GM12878 (cell line): Measurements from ENCODE around the gene TTC39B. TPM values are rescaled to one million over a fixed set of nuclear protein-coding genes. Genes with fewer than 3 reads are reported as not detected.

Source experiments
- ATAC-seq: fragments of 200-7000 bp; cut with Tn5 transposase; 3 replicates; pipeline ENCODE4 v1.9.1; 2020; ENCODE audit warnings: mild to moderate bottlenecking, moderate library complexity
- BruUV-seq: library from RNA; stranded (reverse); fragments of 400-500 nt; replicated peaks from 2 replicates; lab custom pipeline; 2021; lab: Mats Ljungman, UMichigan
- CTCF ChIA-PET: fragments of 300-600 bp; sonication (Branson Sonifier 250); formaldehyde crosslinking; extraction: SDS; loops from one replicate; lab custom pipeline; 2021; ENCODE audit warnings: inconsistent platforms; lab: Yijun Ruan, JAX
- POLR2A ChIA-PET: fragments of 350-600 bp; formaldehyde crosslinking; extraction: SDS; loops from one replicate; lab custom pipeline; 2021; ENCODE audit warnings: inconsistent platforms; lab: Charles Lee
- RAD21 ChIA-PET: fragments of 300-600 bp; sonication (Branson Sonifier 250); formaldehyde crosslinking; loops from one replicate; lab custom pipeline; 2023; ENCODE audit warnings: antibody characterized with exemption; ENCODE audit not compliant: unreplicated experiment; lab: Charles Lee
- SMC1A ChIA-PET: fragments of 300-600 bp; sonication (Branson Sonifier 250); formaldehyde crosslinking; loops from one replicate; lab custom pipeline; 2023; ENCODE audit not compliant: unreplicated experiment, uncharacterized antibody; lab: Charles Lee
- DNase-seq: peaks from one replicate; pipeline ENCODE4 v3.0.0-alpha.2; 2011; ENCODE audit warnings: low read depth, low spot score
- FAIRE-seq: peaks from 3 replicates; lab custom pipeline; 2011; peaks lifted over from hg19 to GRCh38; lab: Jason Lieb, UNC
- H2AFZ ChIP-seq: 2 replicates; pipeline ENCODE4 v1.6.0; 2011; ENCODE audit warnings: low read depth, low read length, control low read depth; ENCODE audit not compliant: control insufficient read depth
- H3K27ac ChIP-seq: 2 replicates; pipeline ENCODE4 v1.5.1; 2011; ENCODE audit warnings: control low read depth; ENCODE audit not compliant: control insufficient read depth, insufficient read depth
- H3K27me3 ChIP-seq, 2 experiments: replicated peaks in 1 of 2; 2 replicates each; pipeline versions ENCODE4 v1.6.0 to v1.6.1; 2011; ENCODE audit warnings: low read length in 1 of 2; ENCODE audit not compliant: control insufficient read depth in 2 of 2, insufficient read depth in 2 of 2
- H3K36me3 ChIP-seq, 2 experiments: 2 replicates each; pipeline ENCODE4 v1.5.1; 2011; ENCODE audit warnings: low read length in 1 of 2; ENCODE audit not compliant: control insufficient read depth in 2 of 2, insufficient read depth in 2 of 2
- H3K4me1 ChIP-seq: 2 replicates; pipeline ENCODE4 v1.6.1; 2011; ENCODE audit warnings: mild to moderate bottlenecking, low read length, moderate library complexity, mixed read lengths; ENCODE audit not compliant: control insufficient read depth, insufficient read depth
- H3K4me2 ChIP-seq: 2 replicates; pipeline ENCODE4 v1.6.0; 2011; ENCODE audit warnings: control low read depth; ENCODE audit not compliant: control insufficient read depth, insufficient read depth
- H3K4me3 ChIP-seq: fragments of 200-600 bp; sonication (generic); 2 replicates; pipeline ENCODE4 v1.5.1; 2016
- H3K79me2 ChIP-seq: 2 replicates; pipeline ENCODE4 v1.6.0; 2011; ENCODE audit warnings: low read length; ENCODE audit not compliant: control insufficient read depth, insufficient read depth
- H3K9ac ChIP-seq: 2 replicates; pipeline ENCODE4 v1.8.0; 2011; ENCODE audit warnings: low read length, control low read depth, mixed read lengths; ENCODE audit not compliant: control insufficient read depth, insufficient read depth
- H3K9me3 ChIP-seq: replicated peaks from 3 replicates; pipeline ENCODE4 v1.5.1; 2011; ENCODE audit warnings: mild to moderate bottlenecking, low read length; ENCODE audit not compliant: control insufficient read depth, insufficient read depth
- H4K20me1 ChIP-seq: 2 replicates; pipeline ENCODE4 v1.6.0; 2011; ENCODE audit not compliant: control insufficient read depth, insufficient read depth
- BCL11A ChIP-seq: IDR thresholded peaks from 2 replicates; pipeline ENCODE4 v1.6.1; 2011; ENCODE audit warnings: low read depth, low read length
- CUX1 ChIP-seq: IDR thresholded peaks from 2 replicates; pipeline ENCODE4 v1.6.1; 2012; ENCODE audit warnings: improper control_type of control experiment, low read depth, low read length; ENCODE audit not compliant: insufficient replicate concordance
- IRF5 ChIP-seq: fragments of 450-650 bp; IDR thresholded peaks from 2 replicates; pipeline ENCODE4 v1.6.1; 2017; ENCODE audit warnings: borderline replicate concordance
- RUNX3 ChIP-seq: IDR thresholded peaks from 2 replicates; pipeline ENCODE4 v1.6.1; 2012; ENCODE audit warnings: low read length, inconsistent platforms
- SREBF1 ChIP-seq: IDR thresholded peaks from 2 replicates; pipeline ENCODE4 v1.6.1; 2012; ENCODE audit warnings: mild to moderate bottlenecking, low read length
- ZNF207 ChIP-seq: fragments of 450-650 bp; IDR thresholded peaks from 2 replicates; pipeline ENCODE4 v1.6.1; 2014; ENCODE audit warnings: antibody characterized with exemption, mild to moderate bottlenecking, borderline replicate concordance
- WGBS: methylation state at CpG from one replicate; pipeline ENCODE4 v1.1.6; 2016; ENCODE audit warnings: low lambda C conversion rate; ENCODE audit not compliant: insufficient replicate concordance, insufficient coverage; ENCODE audit errors: missing lambda C conversion rate; 5-methylcytosine and 5-hydroxymethylcytosine counted together
- in situ Hi-C: fragments of 300-500 bp; cut with MboI; formaldehyde crosslinking; loops from 9 replicates; pipeline ENCODE4 v1.14.3; 2018; ENCODE audit warnings: mixed read lengths
- intact Hi-C: fragments of 100-400 bp; cut with micrococcal nuclease; formaldehyde crosslinking; loops from one replicate; pipeline ENCODE4 v1.14.2; 2022; ENCODE audit not compliant: unreplicated experiment
- polyA plus RNA-seq, 11 experiments: library from polyadenylated mRNA; depleted of rRNA in 4 of 11; unstranded in 6 of 11; stranded (reverse) in 5 of 11; fragments of >200 nt; fragmentation: Nextera tagmentation in 4 of 11; fragmentation: Illumina TruSeq in 1 of 11; extraction: Ambion mirVana in 4 of 11; extraction: Trizol in 1 of 11; gene quantifications; 1 replicate in 1 of 11; 2 replicates in 10 of 11; pipeline versions ENCODE4 v1.2.1 to v1.2.3, GENCODE V29; 2011 to 2016; ENCODE audit warnings: inconsistent platforms in 2 of 11, missing spikeins in 2 of 11, low read depth in 1 of 11
- total RNA-seq, 4 experiments: library from RNA; depleted of rRNA in 3 of 4; stranded (reverse); fragments of >200 nt in 3 of 4; fragmentation: Illumina TruSeq in 1 of 4; extraction: Trizol in 1 of 4; gene quantifications; 2 replicates each; pipeline versions ENCODE4 v1.2.1 to v1.2.3, GENCODE V29; 2013 to 2021

TTC39B gene
- total and polyA plus RNA-seq, 10 of the 15 experiments (the other 5 are each of a cell fraction or from before 2014, with no cell fraction given), result 0.68 to 2.5 (median 1.5) TPM

GRCh38 chr9:15137658-15138356, 169.2 kb downstream of the TTC39B start (continued):
- no peak for TF ChIP-seq CUX1
- TF ChIP-seq RUNX3, result no peak
- TF ChIP-seq SREBF1, result no peak
- no peak for TF ChIP-seq IRF5

- no TSS peak for BruUV-seq
- in situ Hi-C loops (loop anchor here (25.0 kb wide), 1 partner anchor 675 kb away; no protein-coding TSS in a partner anchor), intact Hi-C loops (loop anchor here (10.0 kb wide), 2 partner anchors 292 to 672 kb away; no protein-coding TSS in a partner anchor)
- no peak for TF ChIP-seq BCL11A
- TF ChIP-seq ZNF207, result no peak
- ChIA-PET RAD21 (no interaction called here), SMC1A (interaction anchor here (0.7 to 2.5 kb wide), 2 partner anchors 31 to 73 kb away, joined by 3 to 9 read pairs; no protein-coding TSS in a partner anchor), CTCF (interaction anchor here (1.2 to 3.4 kb wide), 2 partner anchors 10 to 16 kb away, joined by 3 to 17 read pairs; no protein-coding TSS in a partner anchor), POLR2A (no interaction called here)
- DNase-seq, result no peak
- WGBS, result 23% methylated on average over 2 of the region's 2 CpGs
- H3K4me3 ChIP-seq, result no peak overlapping the region
- no peaks in the 10 kb centered on the region for H3K27me3 ChIP-seq
- H3K79me2 ChIP-seq, result no peaks in the 10 kb centered on the region
- no peaks in the 10 kb centered on the region for H3K9me3 ChIP-seq
- H3K9ac ChIP-seq, result no peak overlapping the region
- ATAC-seq, result no peak
- no peak for FAIRE-seq
- no peak overlapping the region for H2AFZ ChIP-seq
- no peaks in the 10 kb centered on the region for H4K20me1 ChIP-seq
- no peaks in the 10 kb centered on the region for H3K36me3 ChIP-seq
- no peak overlapping the region for H3K27ac ChIP-seq
- no peak overlapping the region for H3K4me2 ChIP-seq
- H3K4me1 ChIP-seq, result no peaks in the 10 kb centered on the region
Observed at GRCh38 chr9:15137089-15137488, 169.9 kb downstream of the TTC39B start.
